Tongue (tissue), 2 donors: ENCODE measurements around the gene TRABD2B. TPM values are rescaled to one million over a fixed set of nuclear protein-coding genes. Genes with fewer than 3 reads are reported as not detected.

ENCODE experiments used
- DNase-seq: peaks from one replicate; pipeline ENCODE4 v3.0.0-alpha.2; 2015
- total RNA-seq: library from RNA; depleted of rRNA; stranded (reverse); fragments of >200 nt; gene quantifications from one replicate; pipeline ENCODE4 v1.2.3, GENCODE V29; 2014

TRABD2B gene
- total RNA-seq, 1 donor from 2014 or later = 1.5 TPM

DNA sequence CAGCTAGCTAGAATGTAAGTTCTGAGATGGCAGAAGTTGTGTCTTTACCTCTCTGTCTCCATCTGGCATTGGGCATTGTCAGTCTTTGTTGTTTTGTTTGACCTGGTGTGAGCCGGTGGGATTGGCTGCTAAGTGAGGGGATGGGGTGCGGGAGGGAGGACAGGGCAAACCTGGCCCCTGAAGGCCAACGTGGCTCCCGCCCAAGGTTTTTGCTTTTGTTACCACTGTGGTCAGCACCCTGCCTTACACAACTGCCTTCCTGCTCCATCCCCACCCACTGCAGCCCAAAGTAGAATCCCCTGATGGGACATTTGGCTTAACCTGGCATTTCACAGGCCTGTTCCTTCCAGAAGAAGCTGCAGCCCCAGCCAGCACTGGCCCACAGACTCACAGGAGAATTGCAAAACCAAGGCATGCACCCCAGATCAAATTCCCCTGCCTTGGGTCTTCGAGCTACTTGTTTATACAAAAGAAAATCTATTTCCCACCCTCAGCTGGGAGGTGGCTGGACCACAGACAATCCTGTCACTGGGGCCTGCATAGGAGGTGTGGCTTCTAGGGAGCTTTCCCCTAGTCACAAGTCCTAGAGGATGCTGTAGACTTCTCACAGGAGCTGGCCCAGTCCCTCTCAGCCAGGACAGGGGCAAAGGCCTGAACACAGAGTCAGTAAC, 147.5 kb downstream of the TRABD2B start:
- no peak for DNase-seq

DNA sequence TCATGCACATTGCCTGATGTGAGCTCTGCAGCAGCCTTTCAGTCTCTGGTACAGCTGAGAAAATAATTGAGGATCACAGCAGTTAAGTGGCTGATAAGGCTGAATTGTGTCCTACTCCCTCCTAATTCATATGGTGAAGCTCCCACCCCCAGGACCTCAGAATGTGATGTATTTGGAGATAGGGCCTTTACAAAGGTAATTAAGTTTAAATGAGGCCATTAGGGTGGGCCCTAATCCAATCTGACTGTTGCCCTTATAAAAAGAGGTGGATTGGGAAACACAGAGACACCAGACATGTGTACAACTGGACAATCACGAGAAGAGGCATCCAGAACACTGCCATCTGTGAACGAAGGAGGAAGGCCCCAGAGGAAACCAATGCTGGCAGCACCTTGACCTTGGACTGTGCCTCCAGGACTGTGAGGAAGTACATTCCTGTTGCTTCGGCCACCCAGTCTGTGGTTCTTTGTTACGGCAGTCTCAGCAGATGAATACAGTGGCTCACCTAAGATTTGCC, 148.1 kb downstream of the TRABD2B start:
- no peak for DNase-seq

DNA sequence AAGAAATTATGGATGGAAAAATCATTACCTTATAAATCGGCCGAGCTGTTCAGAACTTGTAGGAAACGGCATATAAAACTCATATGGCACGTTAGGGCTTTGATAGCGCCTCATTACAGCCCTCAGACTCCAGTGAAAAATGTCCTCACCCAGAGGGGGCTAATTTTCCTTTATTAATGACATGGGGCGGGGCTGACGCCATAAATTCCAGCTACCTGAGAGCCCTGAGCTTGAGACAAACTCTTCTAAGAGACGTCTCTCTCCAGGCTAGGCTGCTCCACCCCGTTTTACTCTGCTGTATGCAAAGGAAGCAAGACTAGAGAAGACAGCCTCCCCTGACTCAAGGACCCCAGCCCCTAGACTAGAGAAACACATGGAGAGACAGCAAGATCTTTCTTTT, 149.4 kb downstream of the TRABD2B start:
- DNase-seq = no peak

DNA sequence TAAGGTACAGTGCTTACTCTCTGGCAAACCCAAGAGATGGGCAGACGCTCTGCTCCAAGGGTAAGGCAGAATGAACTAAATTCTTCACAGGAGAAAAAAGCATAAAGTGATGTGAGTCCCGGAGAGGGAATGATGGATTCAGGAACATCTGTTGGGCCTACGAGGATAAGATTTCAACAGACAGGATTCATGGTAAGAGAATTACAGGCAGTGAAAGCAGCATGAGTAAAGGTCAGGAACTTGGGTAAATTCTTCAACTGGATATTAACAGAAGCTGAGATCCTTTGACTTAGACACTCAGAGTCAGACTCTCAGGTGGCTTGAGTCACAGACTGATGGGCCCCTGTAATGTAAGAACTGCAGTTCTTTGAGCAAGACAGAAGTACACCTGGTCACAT, 152.6 kb downstream of the TRABD2B start:
- no peak for DNase-seq

DNA sequence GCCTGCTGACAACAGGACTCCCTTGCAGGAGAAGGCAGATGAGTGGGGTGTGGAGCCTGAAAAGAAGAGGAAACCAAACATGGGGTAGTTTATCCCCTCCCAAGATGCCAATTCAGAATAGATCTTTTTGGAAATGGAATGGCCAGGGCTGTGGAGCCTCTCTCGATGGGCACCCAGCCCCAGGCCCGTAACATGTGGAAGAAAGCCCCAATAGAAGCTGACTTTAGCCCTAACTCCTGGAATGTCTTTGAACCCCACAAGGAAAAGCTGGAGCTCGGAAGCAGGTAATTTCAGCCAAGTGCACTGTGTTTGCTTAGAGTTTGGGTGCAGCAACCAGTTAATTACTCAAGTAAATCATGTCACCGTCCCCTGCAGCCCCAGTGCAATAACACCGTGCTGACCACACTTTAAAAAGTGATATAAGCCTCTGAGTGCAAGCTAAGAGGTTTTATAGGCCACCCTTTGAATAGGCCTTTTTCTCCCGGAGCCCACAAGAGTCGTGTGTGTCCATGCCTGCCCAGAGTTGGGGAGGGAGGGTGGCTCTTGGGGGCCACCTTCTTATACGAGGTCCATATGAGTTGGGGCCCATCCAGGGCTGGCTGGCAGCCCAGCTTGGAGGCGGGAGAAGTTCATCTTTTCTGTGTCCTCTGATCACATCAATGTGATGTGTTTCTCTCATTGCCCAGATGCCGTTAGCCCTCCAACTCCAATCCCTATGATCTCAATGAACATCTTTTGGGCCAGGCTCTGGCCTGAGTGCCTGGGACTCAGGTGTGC, 153.2 kb downstream of the TRABD2B start:
- no peak for DNase-seq

DNA sequence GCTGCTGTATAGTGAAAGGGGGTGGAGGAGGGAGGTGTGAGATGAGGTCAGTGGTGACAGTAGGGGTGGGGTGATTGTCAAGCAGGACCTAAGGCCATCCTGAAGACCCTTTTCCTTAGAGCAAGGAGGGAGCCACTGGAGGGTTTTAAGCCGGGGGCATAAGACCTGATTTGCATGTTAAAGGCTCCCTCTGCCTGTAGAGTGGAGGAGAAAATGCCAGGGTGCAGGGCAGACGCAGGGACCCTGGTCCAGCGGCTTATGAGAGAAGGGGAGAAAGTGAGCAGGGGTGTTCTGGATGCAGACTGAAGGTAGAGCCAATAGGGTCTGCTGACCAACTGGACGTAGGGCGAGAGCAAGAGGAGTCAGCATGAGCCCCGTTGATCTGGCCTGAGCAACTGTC, 154.1 kb downstream of the TRABD2B start:
- no peak for DNase-seq

DNA sequence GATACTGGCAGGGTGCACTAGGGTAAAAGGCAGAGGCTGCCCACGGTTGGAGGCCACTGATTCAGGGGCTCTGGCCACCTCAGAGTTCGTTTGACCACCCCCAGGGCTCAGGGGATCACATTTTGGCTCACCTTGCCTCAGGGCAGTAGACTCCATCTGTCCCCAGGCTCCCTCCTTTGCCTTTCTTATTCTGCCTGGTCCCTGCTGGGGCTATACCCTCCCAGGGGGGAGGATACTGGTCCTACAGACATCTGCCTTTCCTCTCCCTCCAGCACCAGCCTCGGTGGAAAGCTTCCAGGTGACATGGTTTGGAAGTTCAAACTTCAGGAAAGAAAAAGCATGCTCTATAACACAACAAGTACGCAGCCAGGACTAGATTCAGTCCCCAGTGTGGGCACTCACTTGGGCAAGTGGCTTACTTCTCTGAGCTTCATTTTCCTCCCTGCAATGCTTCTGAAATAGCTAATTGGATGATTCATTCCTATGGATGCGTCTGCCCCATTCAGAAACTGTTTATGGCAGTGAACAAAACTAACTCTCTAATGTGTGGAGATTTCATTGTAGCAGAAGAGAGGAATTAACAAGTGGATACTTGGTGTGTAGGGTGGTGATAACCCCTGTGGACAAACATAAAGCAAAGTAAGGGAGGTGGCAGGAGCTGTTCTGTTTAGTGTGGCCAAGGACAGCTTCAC, 154.8 kb downstream of the TRABD2B start:
- no peak for DNase-seq

DNA sequence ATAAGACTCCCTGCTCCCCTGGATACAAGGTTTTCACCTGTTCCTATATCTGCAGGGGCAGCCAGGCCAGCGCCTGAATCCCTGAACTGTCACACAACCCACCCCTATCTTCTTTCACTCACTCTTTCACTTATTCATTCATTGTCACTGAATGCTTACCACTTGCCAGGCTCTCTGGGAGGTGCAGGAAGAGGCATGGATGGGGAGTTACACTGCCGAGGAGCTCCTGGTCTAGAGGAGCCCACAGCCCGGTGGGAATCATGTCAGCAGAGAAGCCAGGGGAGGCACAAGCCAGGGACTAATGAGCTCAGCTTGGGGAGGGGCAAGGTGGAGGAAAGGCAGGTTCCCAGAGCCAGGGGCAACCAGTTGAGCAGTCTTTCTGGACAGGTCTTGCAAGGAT, 155.8 kb downstream of the TRABD2B start:
- no peak for DNase-seq

DNA sequence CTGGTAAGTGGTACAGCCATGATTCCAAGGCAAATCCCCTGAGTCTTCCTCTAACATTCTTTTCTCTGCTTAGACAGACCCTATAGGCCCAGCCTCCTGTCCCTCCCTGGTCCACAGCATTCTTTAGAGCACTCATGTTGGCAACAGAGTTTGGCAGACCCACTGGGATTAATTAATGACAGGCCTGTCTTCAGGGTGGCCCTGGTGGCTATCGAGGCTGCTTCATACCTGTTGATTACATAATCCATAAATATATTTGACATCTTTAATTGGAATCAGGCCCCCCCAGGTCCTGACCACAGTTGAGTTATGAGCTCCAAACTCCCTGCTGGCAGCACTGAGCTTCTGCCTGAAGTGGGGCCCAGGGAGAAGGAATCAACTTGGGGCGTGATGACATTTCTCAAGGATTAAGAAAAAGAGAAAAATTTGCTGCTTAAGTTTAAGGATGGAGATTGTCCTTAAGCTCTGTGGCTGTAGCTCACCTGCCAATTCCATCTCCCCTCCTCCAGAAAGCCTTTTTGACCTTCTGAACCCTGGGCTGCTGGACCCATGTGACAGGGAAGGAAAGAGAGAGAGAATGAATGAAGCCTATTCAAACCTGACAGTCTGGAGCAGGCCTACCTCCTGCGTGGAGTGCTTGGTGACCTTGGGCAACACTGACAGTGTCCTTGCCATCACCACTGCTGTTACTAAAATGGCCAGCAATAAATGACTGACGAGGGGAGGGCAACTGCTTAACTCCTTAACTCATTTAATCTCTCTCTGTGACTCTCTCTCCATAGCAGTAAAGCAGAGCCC, 156.6 kb downstream of the TRABD2B start:
- no peak for DNase-seq

DNA sequence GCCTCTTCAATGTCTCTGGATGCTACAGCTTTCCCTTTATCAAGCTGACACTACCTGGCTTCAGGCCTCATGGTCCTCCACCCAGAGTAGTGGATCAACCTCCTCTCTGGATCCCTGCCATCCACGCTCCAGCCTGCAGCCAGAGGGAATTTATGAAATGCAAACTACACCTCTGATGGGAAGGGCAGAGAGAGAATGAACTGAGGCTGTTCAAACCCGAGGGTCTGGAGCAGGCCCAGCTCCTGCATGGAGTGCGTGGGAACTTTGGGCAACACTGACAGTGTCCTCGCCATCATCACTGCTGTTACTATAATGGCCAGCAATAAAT, 157.8 kb downstream of the TRABD2B start:
- DNase-seq = no peak

DNA sequence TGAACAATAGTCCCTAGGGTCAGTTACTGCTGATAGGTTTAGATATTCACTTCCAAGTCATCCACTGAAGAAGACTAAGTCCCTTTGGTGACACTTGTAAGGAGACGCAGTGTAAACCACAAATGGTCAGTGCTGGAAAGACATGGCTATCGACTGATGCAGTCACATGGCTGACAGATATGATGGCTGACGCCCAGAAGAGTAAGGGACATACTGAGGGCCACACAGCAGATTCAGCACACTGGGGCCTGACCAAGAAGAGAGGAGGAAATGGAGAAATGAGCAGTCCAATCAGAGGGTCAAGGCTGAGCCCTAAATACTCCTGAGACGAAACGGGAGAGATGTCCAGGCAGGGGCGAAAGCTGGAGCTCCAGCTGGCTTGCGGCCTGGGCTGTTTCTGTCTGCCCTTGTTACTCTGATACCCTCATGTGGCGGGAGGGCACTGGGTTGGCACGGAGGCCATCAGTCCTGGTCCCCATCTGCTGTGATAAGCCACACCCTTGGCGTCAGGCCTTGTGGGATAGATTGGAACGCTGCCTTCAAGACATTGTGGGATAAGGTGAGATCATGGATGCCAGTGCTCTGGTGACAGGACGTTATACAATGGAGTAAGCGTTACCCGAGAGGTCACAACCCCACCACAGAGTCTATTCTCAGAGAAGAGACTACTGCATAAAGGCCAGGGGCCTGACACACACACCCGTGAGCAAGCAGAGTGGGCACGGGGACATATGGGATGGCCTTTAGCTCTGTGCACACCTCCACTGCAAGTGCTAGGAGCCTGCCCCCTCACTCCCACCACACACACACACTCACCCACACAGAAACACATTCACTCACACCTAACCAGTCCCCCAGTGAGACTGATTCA, 158.4 kb downstream of the TRABD2B start:
- no peak for DNase-seq

DNA sequence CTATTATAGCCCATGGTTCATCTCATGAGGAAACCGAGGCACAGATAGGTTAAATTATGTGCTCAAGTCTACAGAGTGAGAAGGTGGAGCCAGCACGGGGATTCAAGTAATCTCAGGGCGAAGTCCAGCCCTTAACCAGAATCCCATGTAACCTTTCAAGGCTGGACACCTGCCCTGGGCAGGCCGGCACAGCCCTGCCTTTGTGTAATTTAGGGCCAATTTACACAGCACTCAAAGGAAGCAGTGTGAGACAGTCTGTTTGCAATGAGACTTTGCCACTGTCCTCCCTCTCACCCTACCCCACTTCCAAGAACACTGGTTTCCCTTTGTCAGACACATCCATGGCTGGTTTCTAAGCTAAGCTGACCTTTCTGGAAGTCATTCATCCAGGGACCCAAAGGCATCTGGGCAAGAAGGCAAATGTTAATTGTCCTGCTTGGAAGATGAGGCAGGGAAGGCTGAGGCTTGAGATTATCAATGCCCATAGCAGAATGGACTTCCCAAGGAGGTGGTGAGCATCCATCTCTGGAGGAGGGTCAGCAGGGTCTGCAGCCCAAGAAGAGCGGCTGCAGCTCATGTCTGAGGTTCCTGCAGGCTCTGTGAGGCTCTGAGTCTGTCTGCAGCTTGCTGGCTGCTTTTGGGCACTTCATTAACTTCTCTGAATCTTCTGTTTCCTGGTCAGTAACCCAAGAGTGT, 159.2 kb downstream of the TRABD2B start:
- DNase-seq = no peak

DNA sequence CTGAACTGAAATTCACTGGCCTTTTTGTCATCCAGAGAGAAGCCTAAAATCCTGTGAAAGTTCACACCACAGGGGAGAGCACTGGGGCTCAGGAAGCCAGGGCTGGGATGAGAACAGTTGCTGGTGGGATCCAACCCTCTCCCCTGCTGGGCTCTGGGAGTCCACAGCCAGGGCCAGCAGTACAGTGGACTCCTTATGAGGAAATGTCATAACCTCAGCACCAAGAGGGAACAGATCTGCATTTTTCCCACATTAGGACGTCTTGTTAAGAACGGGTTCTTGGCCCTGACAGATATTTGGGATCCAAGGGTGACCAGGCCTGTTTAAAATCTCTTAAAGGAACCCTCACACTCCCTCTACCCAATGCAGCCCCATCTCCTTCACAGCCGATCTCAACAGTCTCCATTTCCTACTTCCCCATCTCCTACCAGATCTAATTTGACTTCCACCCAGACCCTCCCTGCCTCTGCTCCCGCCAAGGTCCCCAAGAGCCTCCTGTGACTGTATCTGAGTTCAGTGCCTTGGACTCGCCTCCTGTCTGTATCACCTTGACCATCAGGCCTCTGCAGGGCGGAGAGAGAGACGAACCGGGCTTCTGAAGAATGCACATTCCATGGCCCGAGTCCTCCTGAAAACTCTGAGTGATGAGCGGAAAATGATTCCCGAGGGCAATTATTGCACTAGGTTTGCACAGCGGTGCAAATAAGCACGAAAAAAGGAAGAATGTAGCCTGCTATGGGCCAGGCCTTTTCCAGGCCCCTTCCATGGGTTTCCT, 159.9 kb downstream of the TRABD2B start:
- DNase-seq = no peak

DNA sequence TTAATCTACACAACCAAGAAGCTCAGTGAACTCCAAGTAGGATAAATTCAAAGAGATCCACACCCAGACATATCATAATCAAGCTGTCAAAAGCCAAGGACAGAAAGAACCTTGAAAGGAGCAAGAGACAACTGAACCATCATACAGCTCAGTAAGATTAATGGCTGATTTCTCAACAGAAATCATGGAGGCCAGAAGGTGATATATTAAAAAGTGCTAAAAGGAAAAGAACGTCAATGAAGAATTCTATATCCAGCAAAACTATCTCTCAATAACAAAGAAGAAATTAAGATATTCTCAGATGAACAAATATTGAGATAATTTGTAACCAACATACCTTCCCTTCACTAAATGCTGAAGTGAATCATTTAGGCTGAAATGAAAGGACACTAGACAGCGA, 161.8 kb downstream of the TRABD2B start:
- no peak for DNase-seq

DNA sequence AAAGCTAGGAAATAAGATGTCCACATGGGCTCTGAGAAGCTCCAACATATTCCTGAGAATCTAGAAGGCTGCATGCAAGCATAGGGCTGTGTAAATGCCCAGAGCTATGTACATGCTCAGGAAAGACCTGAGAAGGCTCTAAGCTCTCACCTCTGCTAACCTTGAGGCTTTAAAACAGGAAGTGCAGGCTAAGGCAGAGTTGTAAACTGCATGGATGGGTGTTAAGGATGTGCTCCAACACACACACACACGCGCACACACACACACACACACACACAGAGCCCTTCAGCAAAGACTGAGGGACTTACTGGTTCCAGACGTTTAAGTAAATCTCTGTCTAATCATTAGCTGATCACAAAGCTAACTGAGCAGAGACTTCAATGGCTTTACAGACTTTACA, 162.9 kb downstream of the TRABD2B start:
- DNase-seq = no peak

DNA sequence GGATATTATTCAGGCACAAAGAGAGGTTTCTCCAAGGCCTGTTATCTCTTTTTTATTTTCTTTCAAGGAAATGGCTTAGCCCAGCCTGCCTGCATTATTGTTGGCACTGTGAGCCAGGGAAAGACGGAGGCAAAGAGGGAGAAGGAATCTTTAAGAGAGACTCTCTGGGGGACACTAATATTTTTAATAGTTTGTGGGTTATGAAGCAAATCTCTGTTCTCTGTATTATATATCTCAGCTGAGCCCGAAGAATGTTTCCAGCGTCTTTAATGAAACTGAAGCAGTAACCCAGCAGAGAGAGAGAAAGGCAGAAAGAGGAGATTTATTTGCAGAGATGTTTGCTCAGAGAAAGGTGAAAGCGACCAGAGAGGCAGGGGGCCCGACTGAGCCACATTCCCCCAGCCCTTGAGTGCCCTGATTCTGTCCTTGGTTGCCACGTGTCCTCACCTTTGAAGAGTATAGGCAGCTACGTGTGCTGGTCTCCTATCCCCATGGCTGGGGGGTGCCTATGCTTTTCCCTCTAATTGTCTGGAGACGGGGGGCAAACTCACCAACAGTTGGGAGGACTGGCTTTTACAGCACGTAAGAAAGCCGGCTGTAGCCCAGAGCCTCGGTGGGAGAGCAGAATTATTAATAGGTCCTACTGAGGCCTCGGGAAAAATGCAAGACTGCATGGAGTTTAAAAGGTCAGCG, 166.4 kb downstream of the TRABD2B start:
- DNase-seq = no peak

DNA sequence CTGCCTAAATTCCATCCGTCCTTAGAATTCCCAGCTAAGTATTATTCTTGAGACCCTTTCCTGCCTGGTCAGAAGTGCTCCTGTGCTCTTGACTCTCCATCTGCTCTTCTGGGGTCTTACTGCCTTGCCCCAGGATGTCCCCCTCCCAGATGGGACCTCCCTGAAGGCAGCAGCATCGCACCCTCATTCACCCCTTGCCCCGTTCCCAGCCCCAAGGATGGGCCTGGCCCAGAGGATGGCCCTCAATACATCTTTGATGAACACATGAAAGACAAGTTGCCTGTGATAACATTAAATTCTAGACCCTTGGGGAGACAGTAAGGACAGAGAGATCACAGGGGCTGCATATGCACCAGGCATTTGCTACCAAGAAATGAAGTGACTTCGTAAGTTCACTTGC, 167.2 kb downstream of the TRABD2B start:
- no peak for DNase-seq

DNA sequence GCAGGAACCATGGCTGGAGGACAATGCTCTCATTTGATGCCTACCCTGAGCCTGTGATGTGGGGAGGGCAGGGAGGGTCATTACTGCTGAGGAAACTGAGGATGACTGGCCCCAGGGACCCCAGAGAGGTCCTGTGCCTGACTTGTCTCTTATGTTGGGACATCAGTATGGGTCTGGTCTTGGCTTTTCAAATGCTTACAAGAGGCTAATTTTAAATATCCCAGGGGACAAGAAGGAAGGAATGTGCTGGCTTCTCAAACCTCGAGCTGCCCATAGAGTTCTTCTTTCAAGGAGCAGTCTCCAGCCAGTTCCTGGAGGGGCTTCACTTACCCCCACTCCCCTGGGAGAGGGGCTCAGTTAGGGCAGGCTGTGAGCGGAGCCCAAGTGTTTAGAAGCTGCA, 168.2 kb downstream of the TRABD2B start:
- no peak for DNase-seq

DNA sequence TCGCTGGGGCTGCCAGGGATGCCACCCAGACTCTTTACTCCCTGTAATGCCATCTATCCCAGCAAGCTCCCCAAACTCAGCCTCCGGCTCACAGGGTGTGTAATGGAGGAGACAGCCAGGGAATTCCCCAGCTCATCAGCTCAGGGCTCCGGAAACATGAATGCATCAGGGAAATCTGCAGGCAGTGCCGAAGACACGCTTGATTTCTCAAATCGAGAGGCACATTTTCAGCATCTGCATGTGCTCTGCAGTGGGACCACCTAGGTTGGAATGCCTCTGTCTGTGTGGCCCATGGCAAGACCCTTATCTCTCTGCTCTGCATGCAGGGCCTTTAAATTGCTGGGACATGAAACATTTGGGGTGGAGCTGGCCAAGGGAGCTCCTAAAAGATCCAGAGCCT, 170.1 kb downstream of the TRABD2B start:
- no peak for DNase-seq
